ENCODE data around the gene PAOX. TPM values are rescaled to one million over a fixed set of nuclear protein-coding genes. Genes with fewer than 3 reads are reported as not detected.
"Not testable (repeated sequence)": the region's sequence is repeated elsewhere in the genome, so short reads cannot be mapped to it uniquely, and the experiment has no call there.

The PAOX gene
- total RNA-seq, 4 donors from 2014 or later = 15.3 to 26.7 (median 18.4) TPM

DNA sequence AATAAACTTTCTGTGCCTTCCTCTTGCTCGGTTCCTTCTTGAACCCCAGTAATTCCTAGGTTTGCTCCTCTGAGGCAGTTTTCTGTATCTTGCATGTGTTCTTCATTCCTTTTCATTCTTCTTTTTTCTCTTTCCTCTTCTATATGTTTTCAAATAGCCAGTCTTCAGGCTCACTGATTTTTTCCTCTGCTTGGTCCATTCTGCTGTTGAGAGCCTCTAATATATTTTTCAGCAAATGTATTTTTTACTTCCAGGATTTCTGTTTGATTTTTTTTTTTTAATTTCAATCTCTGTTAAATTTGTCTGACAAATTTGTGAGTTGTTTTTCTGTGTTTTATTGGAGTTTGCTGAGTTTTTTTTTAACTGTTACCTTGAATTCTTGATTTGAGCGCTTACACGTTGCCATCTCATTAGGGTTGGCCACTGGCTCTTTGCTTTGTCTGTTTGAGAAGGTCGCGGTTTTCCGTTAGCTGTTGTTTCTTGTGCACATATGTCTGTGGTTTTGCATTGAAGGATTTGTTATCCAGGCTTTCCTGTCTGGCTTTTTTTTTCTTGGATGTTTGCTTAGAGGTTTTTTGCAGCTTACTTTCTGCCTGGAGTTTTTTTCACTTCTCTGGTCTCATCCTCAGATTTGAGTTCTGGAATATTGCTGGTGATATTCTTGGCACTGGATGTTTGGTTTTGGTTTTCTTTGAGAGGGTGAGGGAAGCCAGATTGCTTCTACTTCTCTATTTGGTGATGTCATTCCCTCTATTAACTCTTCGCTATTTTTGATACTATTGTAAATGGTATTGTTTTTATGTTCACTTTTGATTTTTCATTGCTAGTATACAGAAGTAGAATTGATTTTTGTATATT lies 32.7 kb downstream of the PAOX start:
- no peak for TF ChIP-seq POLR2A (IDR thresholded peaks at IDR 0.05)
- TF ChIP-seq EP300 (IDR thresholded peaks at IDR 0.05) = no peak
- TF ChIP-seq, protein P1, sequence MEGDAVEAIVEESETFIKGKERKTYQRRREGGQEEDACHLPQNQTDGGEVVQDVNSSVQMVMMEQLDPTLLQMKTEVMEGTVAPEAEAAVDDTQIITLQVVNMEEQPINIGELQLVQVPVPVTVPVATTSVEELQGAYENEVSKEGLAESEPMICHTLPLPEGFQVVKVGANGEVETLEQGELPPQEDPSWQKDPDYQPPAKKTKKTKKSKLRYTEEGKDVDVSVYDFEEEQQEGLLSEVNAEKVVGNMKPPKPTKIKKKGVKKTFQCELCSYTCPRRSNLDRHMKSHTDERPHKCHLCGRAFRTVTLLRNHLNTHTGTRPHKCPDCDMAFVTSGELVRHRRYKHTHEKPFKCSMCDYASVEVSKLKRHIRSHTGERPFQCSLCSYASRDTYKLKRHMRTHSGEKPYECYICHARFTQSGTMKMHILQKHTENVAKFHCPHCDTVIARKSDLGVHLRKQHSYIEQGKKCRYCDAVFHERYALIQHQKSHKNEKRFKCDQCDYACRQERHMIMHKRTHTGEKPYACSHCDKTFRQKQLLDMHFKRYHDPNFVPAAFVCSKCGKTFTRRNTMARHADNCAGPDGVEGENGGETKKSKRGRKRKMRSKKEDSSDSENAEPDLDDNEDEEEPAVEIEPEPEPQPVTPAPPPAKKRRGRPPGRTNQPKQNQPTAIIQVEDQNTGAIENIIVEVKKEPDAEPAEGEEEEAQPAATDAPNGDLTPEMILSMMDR (IDR thresholded peaks at IDR 0.05) = no peak
- no peak overlapping the region for H3K27ac ChIP-seq
- WGBS, 2 donors = 98 to 99% methylated on average over 7 of the region's 7 CpGs
- H3K4me3 ChIP-seq = no peak overlapping the region
- DNase-seq (ENCODE audit: low spot score in 2 of 2) = no peak
- no peaks in the 10 kb centered on the region for H3K27me3 ChIP-seq
- peaks cover 0 to 36% (median 10%) of the 10 kb centered on the region in 4 donors for H3K9me3 ChIP-seq
- peaks cover 3 to 90% (median 25%) of the 10 kb centered on the region in 3 donors for H3K36me3 ChIP-seq
- H3K4me1 ChIP-seq = no peaks in the 10 kb centered on the region

- Histone ChIP-seq H3K27ac (no peak overlapping the region), H3K4me3 (no peak overlapping the region), H3K36me3 (peaks cover 3 to 84% (median 25%) of the 10 kb centered on the region in 3 donors), H3K4me1 (no peaks in the 10 kb centered on the region), H3K27me3 (no peaks in the 10 kb centered on the region), H3K9me3 (peaks cover 0 to 36% (median 10%) of the 10 kb centered on the region in 4 donors)
- no peak for DNase-seq (ENCODE audit: low spot score in 2 of 2)
- TF ChIP-seq, protein P1 (IDR thresholded peaks at IDR 0.05) = no peak
- no peak for TF ChIP-seq POLR2A (IDR thresholded peaks at IDR 0.05)
Observed at GRCh38 chr10:133412381-133412711, 33.3 kb downstream of the PAOX start.

DNA sequence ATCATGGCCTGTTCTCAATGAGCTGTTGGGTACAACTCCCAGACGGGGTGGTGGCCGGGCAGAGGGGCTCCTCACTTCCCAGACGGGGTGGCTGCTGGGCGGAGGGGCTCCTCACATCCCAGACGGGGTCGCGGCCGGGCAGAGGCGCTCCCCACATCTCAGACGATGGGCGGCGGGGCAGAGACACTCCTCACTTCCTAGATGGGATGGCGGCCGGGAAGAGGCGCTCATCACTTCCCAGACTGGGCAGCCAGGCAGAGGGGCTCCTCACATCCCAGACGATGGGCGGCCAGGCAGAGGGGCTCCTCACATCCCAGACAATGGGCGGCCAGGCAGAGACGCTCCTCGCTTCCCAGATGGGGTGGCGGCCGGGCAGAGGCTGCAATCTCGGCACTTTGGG lies 35.3 kb downstream of the PAOX start:
- H3K4me3 ChIP-seq; H3K27ac ChIP-seq; H3K27me3 ChIP-seq; H3K4me1 ChIP-seq; DNase-seq (ENCODE audit: low spot score in 2 of 2): not testable (repeated sequence)
- peaks cover 3 to 80% (median 25%) of the 10 kb centered on the region in 3 donors for H3K36me3 ChIP-seq
- H3K9me3 ChIP-seq = peaks cover 0 to 36% (median 10%) of the 10 kb centered on the region in 4 donors
- 97 to 99% methylated on average over 15 to 22 of the region's 23 CpGs for WGBS, 2 donors

- Histone ChIP-seq H3K4me1 (no peaks in the 10 kb centered on the region), H3K4me3 (no peak overlapping the region), H3K27me3 (no peaks in the 10 kb centered on the region), H3K36me3 (peaks cover 3 to 80% (median 18%) of the 10 kb centered on the region in 3 donors), H3K27ac (no peak overlapping the region), H3K9me3 (peaks cover 0 to 27% (median 10%) of the 10 kb centered on the region in 4 donors)
- TF ChIP-seq, protein P1 (IDR thresholded peaks at IDR 0.05) = no peak
- TF ChIP-seq EP300 (IDR thresholded peaks at IDR 0.05) (no peak), POLR2A (IDR thresholded peaks at IDR 0.05) (no peak)
- no peak for DNase-seq (ENCODE audit: low spot score in 2 of 2)
- WGBS, 2 donors = 95 to 99% methylated on average over 25 of the region's 25 CpGs
Observed at GRCh38 chr10:133415752-133416151, 36.7 kb downstream of the PAOX start.

DNA sequence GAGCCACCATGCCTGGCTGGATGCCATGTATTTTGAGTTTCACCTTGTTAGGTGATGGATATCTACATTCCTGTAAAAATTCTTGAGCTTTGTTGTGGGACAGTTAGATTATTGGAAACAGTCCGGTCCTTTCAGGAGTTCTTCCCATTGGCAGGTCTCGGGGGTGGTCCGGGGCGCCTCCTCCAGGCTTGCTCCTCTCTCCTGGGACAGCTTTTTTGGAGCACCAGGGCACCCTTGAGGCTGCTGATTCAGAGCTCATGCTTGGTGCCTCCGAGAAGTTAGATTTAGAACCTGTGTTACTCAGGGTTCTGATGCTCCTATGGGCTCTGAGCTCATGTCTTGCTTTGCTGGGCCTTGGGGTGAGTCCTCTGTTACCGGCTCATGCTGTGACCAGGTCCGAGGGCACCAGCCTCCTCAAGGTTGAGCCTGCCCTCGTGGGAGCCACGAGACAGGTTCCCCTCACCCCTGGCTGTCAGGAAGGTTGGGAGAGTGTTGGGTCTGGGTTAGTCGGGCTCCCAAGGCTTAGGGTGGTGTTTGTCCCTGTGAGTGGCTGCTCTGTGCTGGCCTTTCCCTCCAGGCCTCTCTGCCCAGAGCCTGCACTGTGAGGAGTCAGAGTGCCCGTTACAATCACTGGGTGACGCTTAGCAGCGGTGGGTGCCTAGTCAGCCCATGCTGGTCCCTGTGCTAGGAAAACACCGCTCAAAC lies 39.4 kb downstream of the PAOX start:
- H3K36me3 ChIP-seq = peaks cover 0 to 65% (median 3%) of the 10 kb centered on the region in 3 donors
- no peak overlapping the region for H3K27ac ChIP-seq

More for the DNA sequence above, 39.4 kb downstream of the PAOX start:
- TF ChIP-seq, protein P1 (IDR thresholded peaks at IDR 0.05) = no peak
- no peak for TF ChIP-seq EP300 (IDR thresholded peaks at IDR 0.05)
- no peak for TF ChIP-seq POLR2A (IDR thresholded peaks at IDR 0.05)
- 93 to 94% methylated on average over 9 to 14 of the region's 14 CpGs for WGBS, 2 donors
- peaks cover 0 to 10% (median 0%) of the 10 kb centered on the region in 4 donors for H3K4me1 ChIP-seq
- peaks cover 0 to under 1% (median 0%) of the 10 kb centered on the region in 4 donors for H3K9me3 ChIP-seq
- no peak for DNase-seq (ENCODE audit: low spot score in 2 of 2)
- H3K4me3 ChIP-seq = no peak overlapping the region
- H3K27me3 ChIP-seq = peaks cover 0 to 9% of the 10 kb centered on the region in 2 donors
